Left renal pelvis (tissue), 4 donors: Measurements from ENCODE around the gene PCDH17. TPM values are rescaled to one million over a fixed set of nuclear protein-coding genes. Genes with fewer than 3 reads are reported as not detected.

Source experiments
- DNase-seq, 4 donors: peaks; one replicate each; pipeline ENCODE4 v3.0.0-alpha.2; 2013; ENCODE audit warnings: low read depth in 4 of 4, low spot score in 3 of 4
- polyA plus RNA-seq, 4 donors: library from polyadenylated mRNA; unstranded; fragments of 120-200 nt; gene quantifications; one replicate each; pipeline ENCODE4 v1.2.1, GENCODE V29; 2013; ENCODE audit not compliant: insufficient read length in 4 of 4

Gene PCDH17, protein sequence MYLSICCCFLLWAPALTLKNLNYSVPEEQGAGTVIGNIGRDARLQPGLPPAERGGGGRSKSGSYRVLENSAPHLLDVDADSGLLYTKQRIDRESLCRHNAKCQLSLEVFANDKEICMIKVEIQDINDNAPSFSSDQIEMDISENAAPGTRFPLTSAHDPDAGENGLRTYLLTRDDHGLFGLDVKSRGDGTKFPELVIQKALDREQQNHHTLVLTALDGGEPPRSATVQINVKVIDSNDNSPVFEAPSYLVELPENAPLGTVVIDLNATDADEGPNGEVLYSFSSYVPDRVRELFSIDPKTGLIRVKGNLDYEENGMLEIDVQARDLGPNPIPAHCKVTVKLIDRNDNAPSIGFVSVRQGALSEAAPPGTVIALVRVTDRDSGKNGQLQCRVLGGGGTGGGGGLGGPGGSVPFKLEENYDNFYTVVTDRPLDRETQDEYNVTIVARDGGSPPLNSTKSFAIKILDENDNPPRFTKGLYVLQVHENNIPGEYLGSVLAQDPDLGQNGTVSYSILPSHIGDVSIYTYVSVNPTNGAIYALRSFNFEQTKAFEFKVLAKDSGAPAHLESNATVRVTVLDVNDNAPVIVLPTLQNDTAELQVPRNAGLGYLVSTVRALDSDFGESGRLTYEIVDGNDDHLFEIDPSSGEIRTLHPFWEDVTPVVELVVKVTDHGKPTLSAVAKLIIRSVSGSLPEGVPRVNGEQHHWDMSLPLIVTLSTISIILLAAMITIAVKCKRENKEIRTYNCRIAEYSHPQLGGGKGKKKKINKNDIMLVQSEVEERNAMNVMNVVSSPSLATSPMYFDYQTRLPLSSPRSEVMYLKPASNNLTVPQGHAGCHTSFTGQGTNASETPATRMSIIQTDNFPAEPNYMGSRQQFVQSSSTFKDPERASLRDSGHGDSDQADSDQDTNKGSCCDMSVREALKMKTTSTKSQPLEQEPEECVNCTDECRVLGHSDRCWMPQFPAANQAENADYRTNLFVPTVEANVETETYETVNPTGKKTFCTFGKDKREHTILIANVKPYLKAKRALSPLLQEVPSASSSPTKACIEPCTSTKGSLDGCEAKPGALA (N-terminal part only)
- 10 to 100 TPM; 14.1 to 19.1 (median 18.6) TPM for polyA plus RNA-seq

DNA sequence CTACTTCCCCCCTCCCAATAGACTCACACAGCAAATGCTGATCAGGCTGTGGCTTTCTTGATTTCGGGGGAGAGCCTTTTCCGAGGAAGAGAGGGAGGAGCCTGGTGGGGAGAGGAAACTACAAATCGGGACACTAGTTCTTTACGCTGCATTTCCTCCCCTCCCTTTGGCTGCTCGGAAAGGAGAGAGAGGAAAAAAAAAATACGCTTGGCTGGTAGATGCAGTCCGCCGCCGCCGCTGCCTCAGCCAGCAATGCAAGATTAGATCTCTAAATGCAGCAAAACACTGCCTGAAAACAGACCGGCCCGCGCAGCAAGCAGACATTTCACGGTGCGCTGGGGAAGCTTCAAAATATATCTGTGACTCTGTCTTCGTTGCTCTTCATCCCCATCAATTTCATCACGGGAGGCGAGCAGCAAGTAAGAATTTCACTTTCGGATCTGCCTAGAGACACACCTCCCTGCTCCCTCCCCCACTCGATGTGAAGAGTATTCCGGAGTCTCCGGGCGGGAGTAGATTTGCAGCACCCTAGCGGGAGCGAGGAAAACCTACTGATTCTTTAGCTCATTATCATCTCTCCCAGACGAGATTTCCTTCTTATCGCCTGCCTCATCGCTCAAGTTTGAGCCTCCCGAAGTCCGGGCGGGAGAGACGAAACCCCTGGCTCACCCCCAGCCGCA is at the start of gene PCDH17:
TSS of gene PCDH17 (plus strand) at position 149 of the 680 bp plus-strand sequence. CDS start 803 bp downstream, outside the sequence.
- DNase-seq: no peak

DNA sequence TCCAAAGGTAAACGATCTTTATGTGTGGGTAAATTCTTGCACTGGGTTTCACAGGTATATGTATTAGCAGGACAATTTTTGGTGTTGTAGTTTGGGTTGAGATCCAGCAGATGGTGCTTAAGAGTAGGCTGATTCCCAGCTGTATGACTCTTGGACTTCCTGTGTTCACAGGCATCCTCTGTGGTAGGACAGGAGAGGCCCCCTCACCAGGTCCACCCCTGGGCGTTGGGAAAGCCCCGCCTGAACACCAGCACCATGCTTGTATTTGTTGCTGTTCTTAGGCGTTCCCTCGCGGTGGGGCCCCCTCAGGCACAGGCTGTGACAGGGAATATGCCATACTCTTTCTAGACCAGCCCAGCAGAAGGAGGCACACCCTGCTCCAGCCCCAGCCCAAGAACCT is 49.5 kb upstream of the PCDH17 start:
- no peak for DNase-seq

DNA sequence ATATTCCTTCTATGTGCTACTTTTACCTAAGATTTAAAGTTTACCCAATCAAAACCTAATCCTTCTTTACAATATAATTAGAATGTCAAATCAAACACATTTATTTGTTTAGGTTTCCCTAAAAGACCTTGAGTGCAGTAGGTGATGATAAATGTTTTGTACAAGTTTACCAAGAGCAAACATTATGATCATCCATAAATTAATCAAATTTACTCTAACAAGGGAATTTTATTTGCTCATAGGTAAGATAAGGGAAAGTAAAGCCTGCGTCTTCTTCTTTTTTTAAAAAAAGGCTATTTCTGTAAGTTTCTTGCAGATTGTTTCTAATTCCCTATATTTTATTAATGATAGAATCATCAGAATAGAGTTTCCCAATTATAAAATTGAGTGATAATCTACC is 48.0 kb upstream of the PCDH17 start:
- DNase-seq: no peak

DNA sequence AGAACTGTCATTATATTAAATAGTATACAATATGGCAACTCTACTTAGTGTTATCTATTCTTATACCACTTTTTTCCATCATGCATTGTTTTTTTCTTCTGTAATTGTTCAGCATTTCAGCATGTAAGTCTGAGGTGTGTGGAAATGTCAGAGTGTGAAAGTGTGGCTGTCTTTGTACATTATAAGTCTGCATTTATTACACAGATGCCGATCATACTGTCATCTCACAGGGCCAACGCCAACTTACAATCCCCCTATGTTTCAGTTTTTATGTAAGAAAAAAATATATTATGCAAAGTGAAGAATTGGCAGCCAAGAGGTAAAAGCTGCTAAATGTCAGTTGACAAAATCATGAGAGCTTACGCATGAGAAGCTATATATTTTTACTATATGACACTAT is 42.9 kb upstream of the PCDH17 start:
- DNase-seq: no peak

DNA sequence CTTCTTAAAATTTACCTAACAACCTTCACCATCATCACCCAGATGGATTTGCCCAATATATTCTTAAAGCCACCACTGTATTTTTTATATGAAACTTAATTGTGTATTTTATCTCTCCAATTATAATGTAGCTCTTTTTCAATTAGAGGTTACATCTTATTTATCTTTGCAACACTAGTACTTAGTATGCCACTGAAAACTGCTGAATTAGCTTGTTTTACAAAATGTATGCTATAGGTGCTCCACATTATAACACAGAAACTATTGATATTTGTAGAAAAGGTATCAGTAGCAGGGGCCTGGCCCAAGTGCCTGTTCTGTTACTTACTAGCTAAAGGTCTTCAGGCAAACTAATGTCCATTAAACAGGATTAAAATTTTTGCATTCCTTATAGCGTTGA is 35.8 kb upstream of the PCDH17 start:
- DNase-seq: no peak

DNA sequence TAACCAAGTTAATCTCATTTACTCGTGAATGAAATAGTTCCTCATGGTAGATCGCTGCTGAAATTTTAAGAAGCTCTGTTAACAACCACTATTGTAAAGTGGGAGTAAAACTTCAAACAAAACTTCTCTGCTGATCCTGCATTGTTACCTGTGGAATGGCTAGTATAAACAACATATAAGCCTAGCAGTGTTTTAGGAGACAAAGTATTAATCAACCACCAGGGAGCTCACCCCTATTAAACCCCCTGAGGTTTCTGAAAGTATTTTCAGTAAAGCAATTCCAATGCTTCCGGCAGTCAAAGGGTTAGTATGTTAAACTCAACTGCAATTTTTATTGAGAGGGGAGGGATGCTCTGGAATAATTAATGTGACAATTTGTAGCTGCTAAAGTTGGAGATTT is 30.0 kb upstream of the PCDH17 start:
- DNase-seq: no peak

DNA sequence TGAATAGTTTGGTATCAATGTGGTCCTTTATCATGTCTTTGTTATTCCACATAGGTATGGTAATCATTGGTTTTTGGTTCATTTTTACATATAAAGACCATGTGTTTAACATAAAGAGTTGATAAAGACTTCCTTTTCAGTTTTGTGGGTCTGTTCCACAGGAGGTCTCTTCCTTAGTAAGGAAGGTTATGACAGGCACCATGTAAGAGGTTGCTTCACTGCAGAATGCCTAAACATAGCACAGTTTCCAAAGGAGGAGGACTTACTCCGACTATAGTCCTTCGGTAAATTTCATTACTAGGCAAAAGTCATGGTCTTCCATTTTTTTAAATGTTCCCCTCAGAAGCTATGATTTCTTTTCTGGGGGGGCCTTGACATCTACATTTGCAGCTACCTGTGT is 27.1 kb upstream of the PCDH17 start:
- no peak for DNase-seq

DNA sequence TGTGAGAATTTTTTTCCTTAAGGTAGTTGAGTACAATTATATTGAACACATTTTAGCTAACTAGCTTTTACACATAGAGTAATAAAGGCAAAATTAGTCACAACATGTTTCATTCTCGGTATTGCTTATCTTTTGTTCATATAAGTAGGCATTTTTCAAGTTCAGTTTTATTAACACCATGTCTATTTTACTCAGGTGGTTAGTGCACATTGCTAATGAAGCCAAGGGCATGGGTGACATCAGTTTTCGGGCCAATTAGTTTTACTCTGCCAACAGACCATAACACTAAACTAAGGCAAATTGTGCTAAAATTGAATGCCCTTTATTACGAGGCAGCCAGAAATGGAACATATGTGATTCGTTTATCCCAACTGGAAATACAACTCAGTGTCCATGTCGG is 19.6 kb upstream of the PCDH17 start:
- DNase-seq: no peak

DNA sequence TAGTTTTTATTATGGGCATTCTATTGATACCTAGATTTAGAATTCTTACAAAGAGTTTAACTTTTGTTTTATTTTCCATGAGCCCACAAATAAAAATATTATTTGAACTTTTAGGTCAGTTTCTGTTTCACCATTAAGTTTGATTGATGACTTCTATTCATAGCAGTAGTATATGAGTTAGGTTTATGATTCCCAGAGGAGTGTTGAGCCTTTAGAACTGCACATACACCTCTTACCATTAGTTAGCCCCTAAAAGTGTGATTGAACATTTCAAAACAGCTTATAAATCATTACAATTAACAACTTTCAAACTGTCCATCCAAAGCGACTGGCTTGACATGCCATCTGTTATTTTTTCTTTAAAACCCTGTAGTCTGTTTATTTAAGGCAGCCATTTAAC is 19.0 kb upstream of the PCDH17 start:
- no peak for DNase-seq

DNA sequence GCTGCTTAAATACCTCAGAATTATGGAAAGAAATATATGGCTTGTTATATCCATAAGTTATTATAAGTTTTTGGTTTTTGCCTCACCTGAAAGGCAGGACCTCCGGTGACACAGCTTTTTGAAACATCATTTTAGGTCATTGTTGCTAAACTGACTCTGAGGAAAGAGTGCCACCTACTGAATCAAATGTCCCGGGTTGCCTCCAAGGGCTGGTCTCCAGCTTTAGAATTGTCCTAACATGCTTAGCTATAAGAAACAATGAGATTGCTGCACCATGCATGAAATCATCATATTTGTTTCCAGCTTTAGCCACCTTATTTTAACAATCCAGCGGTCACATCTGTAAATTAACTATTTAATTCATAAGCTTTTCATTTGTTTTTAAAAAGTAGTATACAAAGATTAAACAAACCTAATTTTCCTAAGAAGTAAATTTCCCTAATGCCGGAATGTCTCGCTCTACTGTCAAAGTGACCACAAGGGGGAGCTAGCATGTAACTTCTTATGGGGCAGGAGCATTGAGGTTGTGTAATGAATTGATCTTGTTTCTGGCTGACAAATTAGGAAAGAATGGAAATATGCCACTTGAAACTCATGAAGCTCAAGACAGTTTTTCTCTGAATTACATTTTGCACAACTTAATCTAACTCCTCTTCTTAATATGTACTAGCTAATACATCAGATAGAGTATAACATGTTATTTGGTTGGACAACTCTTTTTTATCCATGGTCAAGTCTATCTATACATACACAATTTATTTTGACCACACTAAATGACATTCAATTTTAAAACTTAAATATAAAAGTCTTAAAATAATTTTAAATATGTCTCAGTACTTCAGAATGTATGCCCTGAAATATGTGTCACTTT is 6.7 kb upstream of the PCDH17 start:
- no peak for DNase-seq

DNA sequence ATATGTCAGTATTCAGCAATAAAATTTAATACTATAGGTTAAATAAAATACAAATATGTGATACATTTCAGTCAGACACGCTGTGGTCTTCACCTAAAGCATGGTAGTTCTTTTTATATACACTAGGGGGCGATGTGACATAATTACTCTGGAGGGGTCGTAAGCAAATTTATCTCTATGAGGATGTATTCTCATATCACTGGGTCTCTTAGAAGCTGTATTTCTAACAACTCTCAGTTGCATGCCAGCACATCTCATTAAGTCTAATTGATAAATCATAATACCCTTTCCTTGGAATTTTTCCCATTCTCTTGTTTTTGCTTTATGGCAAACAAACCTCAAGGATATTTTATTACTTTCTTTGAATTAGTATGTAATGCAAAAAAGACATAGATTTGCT is 3.9 kb upstream of the PCDH17 start:
- no peak for DNase-seq

DNA sequence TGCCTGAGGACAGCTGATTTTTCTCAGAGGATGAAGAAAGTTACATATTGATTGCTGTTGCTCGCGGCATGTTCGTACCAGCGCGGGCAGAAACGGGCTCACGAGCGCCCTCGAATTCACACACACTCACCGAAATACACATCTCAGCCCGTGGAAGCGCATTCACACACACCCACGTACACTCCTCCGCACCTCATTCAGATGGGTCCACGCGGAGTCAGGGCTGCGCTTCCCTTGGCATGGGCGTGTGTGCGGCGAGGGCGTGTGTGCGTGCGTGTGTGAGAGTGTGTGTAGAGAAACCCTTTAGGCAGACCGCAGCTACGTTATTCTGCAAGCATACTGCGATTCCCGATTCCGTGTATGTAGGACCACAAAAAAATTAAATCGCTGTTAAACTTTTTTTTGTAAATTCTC is 2.1 kb upstream of the PCDH17 start:
- DNase-seq: no peak

DNA sequence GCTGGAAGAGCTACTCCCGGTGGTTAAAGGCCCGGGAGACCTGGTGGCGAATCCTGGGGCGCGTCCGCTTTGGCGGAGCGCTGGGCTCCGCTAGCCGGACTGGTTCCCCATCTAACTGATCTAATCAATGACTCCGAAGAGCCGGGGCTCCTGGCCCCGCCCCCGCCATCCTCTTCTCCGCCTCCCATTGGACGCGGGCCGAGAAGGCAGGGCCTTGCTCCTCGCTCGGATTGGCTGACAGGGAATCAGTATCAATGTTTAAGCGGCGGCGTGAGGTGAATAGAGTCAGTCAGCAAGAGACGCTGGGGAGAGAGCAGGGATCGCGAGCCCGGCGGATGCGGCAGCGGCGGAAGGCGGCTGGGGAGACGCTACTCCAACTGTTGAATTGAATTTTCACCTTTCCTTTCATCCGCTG is 1.7 kb upstream of the PCDH17 start:
- no peak for DNase-seq

DNA sequence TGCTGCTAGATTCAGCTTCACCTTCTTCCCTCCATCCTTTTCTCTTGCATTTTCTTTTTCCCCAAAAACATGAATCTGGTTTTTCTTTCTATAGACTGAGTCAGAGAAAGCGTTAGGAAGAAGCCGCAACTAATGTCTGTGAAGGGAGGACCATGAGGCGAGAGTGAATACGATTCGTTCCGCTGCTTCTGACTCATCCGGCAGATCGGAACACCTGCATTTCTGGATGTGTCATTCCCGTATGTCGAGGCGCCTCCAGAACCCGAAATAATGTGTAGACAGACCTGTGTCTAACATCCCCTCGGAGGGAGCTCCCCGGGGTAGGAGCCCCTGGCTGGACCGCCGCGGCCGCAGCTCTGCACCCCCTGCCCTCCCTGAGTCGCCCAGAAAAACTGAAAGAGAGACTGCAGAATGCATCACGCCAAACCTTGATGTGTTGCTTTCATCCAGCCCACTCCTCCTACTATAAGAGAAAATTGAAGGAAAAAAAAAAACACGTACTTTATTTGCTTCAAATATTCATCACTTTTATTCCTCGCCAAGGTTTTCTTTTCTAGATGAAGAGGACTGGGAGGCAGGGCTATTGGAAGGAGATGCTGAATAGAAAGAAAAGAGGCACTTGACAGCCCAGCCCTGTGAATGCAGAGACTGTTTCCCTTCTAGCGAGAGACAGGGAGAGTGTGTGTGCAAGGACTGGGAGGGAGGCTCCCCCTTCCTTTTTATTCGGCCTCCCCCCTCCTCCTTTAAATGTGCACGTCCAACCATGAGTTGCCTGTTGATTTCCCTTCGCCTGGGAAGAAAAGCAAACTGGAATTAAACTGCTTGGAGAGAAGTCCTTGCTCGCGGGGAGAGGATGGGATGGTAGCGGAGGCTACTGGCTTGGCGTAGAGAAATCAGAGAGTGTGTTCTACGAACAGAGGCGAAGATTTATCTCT is 616 bp upstream of the PCDH17 start:
- no peak for DNase-seq

DNA sequence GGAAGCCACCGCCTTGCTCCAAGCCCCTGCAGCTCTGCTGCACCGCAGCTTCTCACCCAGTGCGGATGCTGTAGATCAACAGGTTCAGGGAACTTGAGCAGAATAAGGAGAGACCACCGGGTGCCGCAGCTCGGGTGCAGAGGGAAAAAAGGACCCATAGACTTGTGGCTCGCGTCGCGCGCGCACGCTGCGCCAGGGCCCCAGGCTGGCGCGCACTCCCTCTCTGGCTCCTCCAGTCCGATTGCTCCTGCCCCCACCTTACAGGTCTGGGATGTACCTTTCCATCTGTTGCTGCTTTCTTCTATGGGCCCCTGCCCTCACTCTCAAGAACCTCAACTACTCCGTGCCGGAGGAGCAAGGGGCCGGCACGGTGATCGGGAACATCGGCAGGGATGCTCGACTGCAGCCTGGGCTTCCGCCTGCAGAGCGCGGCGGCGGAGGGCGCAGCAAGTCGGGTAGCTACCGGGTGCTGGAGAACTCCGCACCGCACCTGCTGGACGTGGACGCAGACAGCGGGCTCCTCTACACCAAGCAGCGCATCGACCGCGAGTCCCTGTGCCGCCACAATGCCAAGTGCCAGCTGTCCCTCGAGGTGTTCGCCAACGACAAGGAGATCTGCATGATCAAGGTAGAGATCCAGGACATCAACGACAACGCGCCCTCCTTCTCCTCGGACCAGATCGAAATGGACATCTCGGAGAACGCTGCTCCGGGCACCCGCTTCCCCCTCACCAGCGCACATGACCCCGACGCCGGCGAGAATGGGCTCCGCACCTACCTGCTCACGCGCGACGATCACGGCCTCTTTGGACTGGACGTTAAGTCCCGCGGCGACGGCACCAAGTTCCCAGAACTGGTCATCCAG is 964 bp downstream of the PCDH17 start:
- DNase-seq: no peak

DNA sequence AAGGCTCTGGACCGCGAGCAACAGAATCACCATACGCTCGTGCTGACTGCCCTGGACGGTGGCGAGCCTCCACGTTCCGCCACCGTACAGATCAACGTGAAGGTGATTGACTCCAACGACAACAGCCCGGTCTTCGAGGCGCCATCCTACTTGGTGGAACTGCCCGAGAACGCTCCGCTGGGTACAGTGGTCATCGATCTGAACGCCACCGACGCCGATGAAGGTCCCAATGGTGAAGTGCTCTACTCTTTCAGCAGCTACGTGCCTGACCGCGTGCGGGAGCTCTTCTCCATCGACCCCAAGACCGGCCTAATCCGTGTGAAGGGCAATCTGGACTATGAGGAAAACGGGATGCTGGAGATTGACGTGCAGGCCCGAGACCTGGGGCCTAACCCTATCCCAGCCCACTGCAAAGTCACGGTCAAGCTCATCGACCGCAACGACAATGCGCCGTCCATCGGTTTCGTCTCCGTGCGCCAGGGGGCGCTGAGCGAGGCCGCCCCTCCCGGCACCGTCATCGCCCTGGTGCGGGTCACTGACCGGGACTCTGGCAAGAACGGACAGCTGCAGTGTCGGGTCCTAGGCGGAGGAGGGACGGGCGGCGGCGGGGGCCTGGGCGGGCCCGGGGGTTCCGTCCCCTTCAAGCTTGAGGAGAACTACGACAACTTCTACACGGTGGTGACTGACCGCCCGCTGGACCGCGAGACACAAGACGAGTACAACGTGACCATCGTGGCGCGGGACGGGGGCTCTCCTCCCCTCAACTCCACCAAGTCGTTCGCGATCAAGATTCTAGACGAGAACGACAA is 1.8 kb downstream of the PCDH17 start:
- no peak for DNase-seq
